ENCODE measurements around the gene STEAP1B. TPM values are rescaled to one million over a fixed set of nuclear protein-coding genes. Genes with fewer than 3 reads are reported as not detected.

The STEAP1B gene
- total RNA-seq, 1 experiment from 2014 or later: 3.2 TPM

GRCh38 chr7:22486597-22486996, 13.4 kb downstream of the STEAP1B start:
- no peak for DNase-seq
- Mint-ChIP-seq H3K9me3 (no peaks in the 10 kb centered on the region), H3K27me3 (ENCODE audit: low read depth) (no peaks in the 10 kb centered on the region), H3K36me3 (ENCODE audit: insufficient read depth in 1 of 3, low read depth in 3 of 3) (no peaks in the 10 kb centered on the region; a peak in 2 of 7 replicates), H3K4me3 (no peak overlapping the region), H3K4me1 (peaks cover 11 to 14% of the 10 kb centered on the region in 2 experiments), H3K27ac (peak overlapping the region in 2 of 3 experiments; percentile 8 to 20; a peak in 3 of 7 replicates)
- Histone ChIP-seq H4K8ac (replicated peaks; ENCODE audit: insufficient read length, low read depth, low read length) (no peak overlapping the region), H3K9ac (ENCODE audit: extremely low read depth, insufficient read length, low read length) (no peak overlapping the region), H3T11ph (ENCODE audit: low read length) (no peak overlapping the region), H4K5ac (ENCODE audit: insufficient read length, low read depth, low read length) (no peak overlapping the region), H3K79me1 (ENCODE audit: insufficient read depth, low read depth, low read length, poor library complexity, severe bottlenecking) (no peaks in the 10 kb centered on the region), H2AFZ (ENCODE audit: low read length) (no peak overlapping the region), H4K91ac (ENCODE audit: insufficient read length, low read depth, low read length) (no peak overlapping the region), H3K23ac (ENCODE audit: insufficient read length, low read depth, low read length) (no peak overlapping the region), H3K4me1 (ENCODE audit: insufficient read depth, low read length) (no peaks in the 10 kb centered on the region; the same call in 1 of the 2 replicates), H2AK5ac (ENCODE audit: insufficient read length, low read length) (no peak overlapping the region), H3K23me2 (ENCODE audit: insufficient read length, low read depth, low read length, poor library complexity, severe bottlenecking) (no peaks in the 10 kb centered on the region), H2BK5ac (ENCODE audit: insufficient read length, low read length) (no peak overlapping the region), H2BK12ac (ENCODE audit: insufficient read length, low read depth, low read length) (no peak overlapping the region), H3K4me2 (ENCODE audit: insufficient read depth, insufficient read length, low read length) (no peak overlapping the region), H3K79me2 (ENCODE audit: insufficient read depth, low read length) (no peaks in the 10 kb centered on the region), H3K27me3 (ENCODE audit: insufficient read depth, low read length) (no peaks in the 10 kb centered on the region), H2BK15ac (ENCODE audit: low read depth, low read length) (no peak overlapping the region), H3K14ac (ENCODE audit: insufficient read depth, low read length) (no peak overlapping the region), H3K56ac (ENCODE audit: insufficient read length, low read depth, low read length) (no peak overlapping the region), H3K9me3 (ENCODE audit: control insufficient read depth, low read depth, low read length) (no peaks in the 10 kb centered on the region), H3K18ac (ENCODE audit: insufficient read length, low read depth, low read length) (no peak overlapping the region), H4K20me1 (ENCODE audit: control insufficient read depth, insufficient read depth, insufficient read length) (no peaks in the 10 kb centered on the region), H2BK20ac (ENCODE audit: low read depth, low read length, poor library complexity, severe bottlenecking) (no peak overlapping the region), H3K27ac (ENCODE audit: insufficient read length, low read depth, low read length) (no peak overlapping the region), H2BK120ac (ENCODE audit: low read depth, low read length, poor library complexity, severe bottlenecking) (no peak overlapping the region), H3K4ac (ENCODE audit: low read depth, low read length) (no peak overlapping the region)
- no peak for TF ChIP-seq CTCF (conservative IDR thresholded peaks at IDR 0.05)
- no CpG with 5 or more reads among the region's 2 CpGs for WGBS (ENCODE audit: extremely low coverage, insufficient read length, low lambda C conversion rate)
